DND-41 (cell line): Measurements from ENCODE around the gene UNC119B.

Experiments
- ATAC-seq: fragments of 200-7000 bp; cut with Tn5 transposase; 3 replicates; pipeline ENCODE4 v1.9.1; 2021; ENCODE audit warnings: low read depth; ENCODE audit not compliant: insufficient read depth
- DNase-seq: peaks from one replicate; pipeline ENCODE4 v3.0.0-alpha.2; 2020
- H2AFZ ChIP-seq: 2 replicates; pipeline ENCODE4 v1.6.0; 2012; ENCODE audit warnings: low read depth, low read length
- H3K27ac ChIP-seq: 2 replicates; pipeline ENCODE4 v1.5.1; 2012; ENCODE audit warnings: low read length, inconsistent platforms
- H3K27me3 ChIP-seq: fragments of 200-600 bp; sonication (generic); 2 replicates; pipeline ENCODE4 v1.6.0; 2012; ENCODE audit warnings: low read length, mild to moderate bottlenecking, inconsistent platforms; ENCODE audit not compliant: insufficient read depth, poor library complexity
- H3K36me3 ChIP-seq: 2 replicates; pipeline ENCODE4 v1.5.1; 2012; ENCODE audit warnings: low read length, inconsistent platforms; ENCODE audit not compliant: insufficient read depth
- H3K4me1 ChIP-seq: 2 replicates; pipeline ENCODE4 v1.5.1; 2012; ENCODE audit warnings: mild to moderate bottlenecking, low read length; ENCODE audit not compliant: insufficient read depth
- H3K4me2 ChIP-seq: 2 replicates; pipeline ENCODE4 v1.6.0; 2012; ENCODE audit warnings: mild to moderate bottlenecking, moderate library complexity, low read length, inconsistent platforms; ENCODE audit not compliant: insufficient read depth
- H3K4me3 ChIP-seq, 2 experiments: fragments of 200-600 bp in 1 of 2; shearing (Covaris generic) in 1 of 2; 2 replicates each; pipeline ENCODE4 v1.5.1; 2012 to 2016; ENCODE audit warnings: inconsistent platforms in 2 of 2, low read length in 2 of 2, mild to moderate bottlenecking in 2 of 2, low read depth in 1 of 2, moderate library complexity in 1 of 2
- H3K79me2 ChIP-seq: 2 replicates; pipeline ENCODE4 v1.6.0; 2012; ENCODE audit warnings: low read length, inconsistent platforms; ENCODE audit not compliant: insufficient read depth
- H3K9ac ChIP-seq: 2 replicates; pipeline ENCODE4 v1.6.0; 2012; ENCODE audit warnings: low read depth, mild to moderate bottlenecking, inconsistent platforms, low read length, moderate library complexity
- H3K9me3 ChIP-seq: 2 replicates; pipeline ENCODE4 v1.5.1; 2012; ENCODE audit warnings: low read length, moderate library complexity, mild to moderate bottlenecking, inconsistent platforms; ENCODE audit not compliant: insufficient read depth, severe bottlenecking
- H4K20me1 ChIP-seq: 2 replicates; pipeline ENCODE4 v1.6.0; 2012; ENCODE audit warnings: low read length; ENCODE audit not compliant: insufficient read depth
- CTCF ChIP-seq: IDR thresholded peaks from 2 replicates; pipeline ENCODE4 v1.5.1; 2012; ENCODE audit warnings: borderline replicate concordance, low read length, moderate library complexity, mild to moderate bottlenecking; ENCODE audit not compliant: poor library complexity, severe bottlenecking; ENCODE audit errors: extremely low read depth
- EZH2 ChIP-seq: IDR thresholded peaks from 3 replicates; pipeline ENCODE4 v1.6.1; 2012; ENCODE audit warnings: borderline replicate concordance, low read depth, mild to moderate bottlenecking, moderate library complexity, low read length, inconsistent platforms; ENCODE audit not compliant: severe bottlenecking

UNC119B gene

GRCh38 chr12:120764816-120765215 is 54.6 kb downstream of the UNC119B start:
- Histone ChIP-seq H3K4me3 (no peak overlapping the region), H3K79me2 (no peaks in the 10 kb centered on the region), H2AFZ (no peak overlapping the region), H4K20me1 (no peaks in the 10 kb centered on the region), H3K4me2 (no peak overlapping the region), H3K9ac (no peak overlapping the region), H3K36me3 (peaks cover 84% of the 10 kb centered on the region), H3K27ac (no peak overlapping the region), H3K4me1 (no peaks in the 10 kb centered on the region), H3K27me3 (no peaks in the 10 kb centered on the region), H3K9me3 (no peaks in the 10 kb centered on the region)
- TF ChIP-seq CTCF (no peak), EZH2 (no peak)
- no peak for ATAC-seq
- DNase-seq = no peak

GRCh38 chr12:120766566-120766965 is 56.3 kb downstream of the UNC119B start:
- Histone ChIP-seq H3K4me2 (no peak overlapping the region), H3K4me1 (no peaks in the 10 kb centered on the region), H3K79me2 (no peaks in the 10 kb centered on the region), H2AFZ (no peak overlapping the region), H3K9ac (no peak overlapping the region), H3K27me3 (no peaks in the 10 kb centered on the region), H3K4me3 (no peak overlapping the region), H3K36me3 (peaks cover 80% of the 10 kb centered on the region), H3K27ac (no peak overlapping the region), H4K20me1 (no peaks in the 10 kb centered on the region), H3K9me3 (no peaks in the 10 kb centered on the region)
- DNase-seq = no peak
- TF ChIP-seq CTCF (no peak), EZH2 (no peak)
- ATAC-seq = no peak

GRCh38 chr12:120767071-120768024 is 57.1 kb downstream of the UNC119B start:
- Histone ChIP-seq H3K4me2 (no peak overlapping the region), H4K20me1 (no peaks in the 10 kb centered on the region), H3K9ac (no peak overlapping the region), H3K9me3 (no peaks in the 10 kb centered on the region), H3K79me2 (no peaks in the 10 kb centered on the region), H3K27ac (no peak overlapping the region), H3K4me1 (no peaks in the 10 kb centered on the region), H3K27me3 (no peaks in the 10 kb centered on the region), H3K4me3 (no peak overlapping the region), H2AFZ (no peak overlapping the region), H3K36me3 (peaks cover 74% of the 10 kb centered on the region)
- DNase-seq = no peak
- TF ChIP-seq EZH2 (no peak), CTCF (no peak)
- no peak for ATAC-seq
